Measurements from ENCODE around the gene CNMD.

DNA sequence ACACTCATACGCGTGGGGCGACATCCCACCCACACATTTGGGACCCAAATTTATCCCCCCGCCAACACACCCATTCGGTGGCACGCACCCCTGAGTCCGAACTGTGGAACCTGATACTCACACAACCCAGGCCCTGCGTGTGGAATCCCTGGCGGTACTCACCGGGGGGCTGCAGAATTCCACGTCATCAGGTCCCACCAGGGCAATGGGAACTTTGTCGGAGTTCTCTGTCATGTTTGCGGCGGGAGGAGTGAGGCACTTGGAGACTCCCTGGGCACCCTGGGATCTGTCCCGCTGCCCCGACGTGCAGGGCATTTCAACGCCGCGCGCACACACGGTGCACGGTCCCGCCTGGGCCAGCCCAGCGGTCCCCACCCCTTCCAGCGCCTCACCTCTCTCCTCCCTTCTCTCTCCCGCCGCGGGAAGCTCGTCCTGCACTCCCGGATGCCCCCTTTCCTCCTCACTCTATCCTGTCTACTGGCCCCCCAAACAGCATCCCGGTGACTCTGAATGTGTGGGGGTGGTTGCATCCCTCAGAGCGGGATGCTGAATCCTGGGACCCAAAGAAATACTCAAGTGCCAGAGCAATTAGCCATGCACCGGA, at the start of gene CNMD:
- TF ChIP-seq CTCF (conservative IDR thresholded peaks at IDR 0.05; ENCODE audit: low read depth, low read length): no peak
- no peak for TF ChIP-seq EZH2 (IDR thresholded peaks at IDR 0.05; ENCODE audit: borderline replicate concordance, low read depth, low read length, poor library complexity, severe bottlenecking)
